ENCODE results near the gene ANKRD44.
"Not testable (repeated sequence)": the region's sequence is repeated elsewhere in the genome, so short reads cannot be mapped to it uniquely, and the experiment has no call there.

ANKRD44 gene

DNA sequence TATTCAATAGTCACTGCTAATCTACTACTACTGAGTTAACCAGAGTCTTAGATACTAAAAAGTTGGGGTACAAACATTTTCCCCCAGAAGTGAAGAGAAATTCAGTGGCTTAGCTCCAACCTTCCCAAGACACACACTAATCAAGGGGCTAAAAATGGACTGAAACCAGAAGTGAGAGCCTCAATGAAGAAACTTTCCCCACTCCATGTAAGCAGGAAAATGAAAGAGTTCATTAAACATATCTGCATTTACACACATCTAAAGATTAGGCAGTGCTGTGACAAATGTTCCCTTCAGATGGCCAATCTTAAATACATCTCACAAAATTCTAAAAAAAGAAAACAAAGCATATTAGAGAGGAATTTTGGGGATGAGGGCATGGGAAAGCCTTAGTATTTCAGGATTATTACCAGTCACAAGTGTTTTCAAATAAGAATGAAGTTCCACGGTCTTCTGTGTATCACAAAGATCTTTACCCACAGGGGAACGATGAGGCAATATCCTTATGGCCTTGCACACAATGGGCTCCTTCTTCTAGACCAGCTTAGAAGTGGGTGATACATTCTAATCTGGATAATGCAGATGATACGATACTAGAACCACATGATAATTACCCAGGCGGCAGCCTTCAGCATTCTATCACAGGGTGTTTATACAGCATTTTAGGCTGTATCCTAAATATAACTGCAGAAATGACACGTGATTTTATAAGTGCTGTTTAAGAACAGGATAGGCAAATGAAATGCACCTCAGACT is 17.1 kb downstream of the ANKRD44 start:
- peak; percentile 34 for ATAC-seq (ENCODE audit: low read depth)
- H3K4me3 Mint-ChIP-seq = peak overlapping the region; percentile 81
- H3K27ac Mint-ChIP-seq = peak overlapping the region; percentile 87
- peaks cover 64% of the 10 kb centered on the region for H3K4me1 Mint-ChIP-seq
- no peak for DNase-seq (ENCODE audit: low spot score in 2 of 2)
- no peaks in the 10 kb centered on the region for H3K27me3 Mint-ChIP-seq
- H3K36me3 Mint-ChIP-seq = peaks cover 27% of the 10 kb centered on the region
- peaks cover 3% of the 10 kb centered on the region for H3K9me3 Mint-ChIP-seq

DNA sequence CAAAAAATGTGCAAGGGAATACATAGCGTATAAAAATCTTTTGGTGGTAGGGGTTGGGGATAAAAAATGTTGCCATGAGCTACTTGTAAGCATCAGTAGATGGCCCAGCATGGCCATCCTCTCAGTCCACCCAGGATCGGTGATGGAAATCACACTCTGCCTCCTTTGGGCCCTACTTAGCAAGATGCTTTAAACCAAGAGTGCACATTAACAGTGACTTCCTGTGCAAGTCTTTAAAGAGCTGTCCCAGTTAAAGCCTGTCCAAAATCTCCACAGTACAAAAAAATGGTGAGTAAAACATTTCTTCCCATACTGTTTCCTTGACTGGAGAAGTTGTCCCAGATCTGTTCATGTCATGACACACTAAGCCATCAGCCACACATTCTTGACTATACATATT is 18.0 kb downstream of the ANKRD44 start:
- no peak for DNase-seq (ENCODE audit: low spot score in 2 of 2)
- peak; percentile 23 for ATAC-seq (ENCODE audit: low read depth)
- H3K27ac Mint-ChIP-seq = peak overlapping the region; percentile 87
- H3K4me1 Mint-ChIP-seq = peaks cover 62% of the 10 kb centered on the region
- H3K4me3 Mint-ChIP-seq = peak overlapping the region; percentile 81
- peaks cover 20% of the 10 kb centered on the region for H3K36me3 Mint-ChIP-seq
- H3K27me3 Mint-ChIP-seq = no peaks in the 10 kb centered on the region
- H3K9me3 Mint-ChIP-seq = peaks cover 3% of the 10 kb centered on the region

DNA sequence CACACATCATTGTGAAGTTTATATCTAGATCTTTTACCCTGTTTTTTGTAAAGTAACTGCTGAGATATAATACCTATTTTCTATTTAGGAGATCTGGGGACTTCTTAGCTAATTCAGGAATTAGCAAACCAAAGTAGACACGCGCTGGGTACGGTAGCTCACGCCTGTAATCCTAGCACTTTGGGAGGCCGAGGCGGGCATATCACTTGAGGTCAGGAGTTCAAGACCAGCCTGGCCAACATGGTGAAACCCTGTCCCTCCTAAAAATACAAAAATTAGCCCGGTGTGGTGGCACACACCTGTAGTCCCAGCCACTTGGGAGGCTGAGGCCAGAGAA is 23.0 kb downstream of the ANKRD44 start:
- Mint-ChIP-seq H3K27ac (peak overlapping the region; percentile 92), H3K4me3 (peak overlapping the region; percentile 72), H3K4me1 (peaks cover 51% of the 10 kb centered on the region), H3K36me3 (peaks cover 24% of the 10 kb centered on the region)
- not testable (repeated sequence) for H3K9me3 Mint-ChIP-seq; H3K27me3 Mint-ChIP-seq; ATAC-seq (ENCODE audit: low read depth); DNase-seq (ENCODE audit: low spot score in 2 of 2)

DNA sequence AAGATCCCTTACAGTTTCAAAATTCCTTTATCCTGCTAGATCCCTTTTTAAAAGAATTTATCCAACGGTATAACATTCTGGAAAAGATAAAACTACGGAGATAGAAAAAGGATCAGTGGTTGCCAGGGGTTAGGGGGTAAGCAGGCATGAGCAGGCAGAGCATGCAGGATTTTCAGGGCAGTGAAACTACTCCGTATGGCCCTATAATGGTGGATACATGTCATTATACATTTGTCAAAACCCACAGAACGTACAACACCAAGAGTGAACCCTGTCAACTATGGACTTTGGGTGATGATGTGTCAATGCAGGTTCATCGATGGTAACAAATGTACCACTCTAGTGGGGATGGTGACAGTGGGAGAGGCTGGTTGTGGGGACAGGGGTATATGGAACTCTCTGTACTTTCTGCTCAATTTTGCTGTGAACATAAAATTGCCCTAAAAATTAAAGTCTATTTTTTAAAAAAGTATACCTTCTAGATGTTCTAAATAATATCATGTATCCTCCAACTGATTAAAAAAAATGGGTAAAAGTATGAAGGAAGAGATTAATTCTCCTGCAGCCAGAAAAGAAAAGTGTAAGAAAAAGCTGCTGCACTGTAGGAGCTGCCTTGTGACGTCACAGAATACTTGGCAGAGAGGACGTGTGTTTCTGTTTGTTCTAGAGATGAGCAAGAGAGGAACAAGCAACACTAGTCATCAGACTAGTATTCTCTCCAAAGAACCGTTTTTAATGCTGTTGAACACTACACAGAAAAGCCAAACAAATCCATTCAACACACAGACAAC is 23.6 kb downstream of the ANKRD44 start:
- H3K4me1 Mint-ChIP-seq = peaks cover 49% of the 10 kb centered on the region
- H3K27ac Mint-ChIP-seq = peak overlapping the region; percentile 92
- peak overlapping the region; percentile 72 for H3K4me3 Mint-ChIP-seq
- no peak for DNase-seq (ENCODE audit: low spot score in 2 of 2)
- H3K27me3 Mint-ChIP-seq = no peaks in the 10 kb centered on the region
- peaks cover 3% of the 10 kb centered on the region for H3K9me3 Mint-ChIP-seq
- peaks cover 22% of the 10 kb centered on the region for H3K36me3 Mint-ChIP-seq
- ATAC-seq (ENCODE audit: low read depth) = peak; percentile 99

DNA sequence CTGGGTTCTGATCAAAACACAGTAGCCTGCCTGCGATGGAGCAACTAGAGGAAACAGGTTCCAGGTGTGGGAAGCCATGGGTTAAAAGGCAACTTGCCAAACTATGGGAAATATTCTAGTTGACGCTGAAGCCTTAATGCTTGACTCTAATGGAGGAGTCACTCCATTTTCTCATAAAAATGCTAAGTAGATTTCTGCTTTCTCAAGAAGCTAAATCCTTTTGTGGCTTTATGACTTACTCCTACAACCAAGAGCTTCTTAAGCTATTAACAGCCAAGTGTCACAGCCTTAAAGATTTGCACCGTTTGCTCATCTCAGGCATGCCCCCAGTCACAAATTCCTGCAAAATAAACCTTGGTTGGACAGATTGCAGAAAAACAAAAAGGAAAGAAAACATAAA is 25.2 kb downstream of the ANKRD44 start:
- Mint-ChIP-seq H3K27me3 (no peaks in the 10 kb centered on the region), H3K9me3 (no peaks in the 10 kb centered on the region), H3K4me1 (peaks cover 57% of the 10 kb centered on the region), H3K27ac (peak overlapping the region; percentile 14), H3K4me3 (no peak overlapping the region), H3K36me3 (peaks cover 19% of the 10 kb centered on the region)
- DNase-seq (ENCODE audit: low spot score in 2 of 2) = no peak
- no peak for ATAC-seq (ENCODE audit: low read depth)

GRCh38 chr2:197284956-197285355 is 25.6 kb downstream of the ANKRD44 start:
- no peaks in the 10 kb centered on the region for H3K27me3 Mint-ChIP-seq
- peaks cover 57% of the 10 kb centered on the region for H3K4me1 Mint-ChIP-seq
- H3K4me3 Mint-ChIP-seq = no peak overlapping the region
- H3K9me3 Mint-ChIP-seq = no peaks in the 10 kb centered on the region
- ATAC-seq (ENCODE audit: low read depth) = no peak
- DNase-seq (ENCODE audit: low spot score in 2 of 2) = no peak
- H3K27ac Mint-ChIP-seq = no peak overlapping the region
- peaks cover 16% of the 10 kb centered on the region for H3K36me3 Mint-ChIP-seq

- peak overlapping the region; percentile 8 for H3K4me3 Mint-ChIP-seq
- DNase-seq (ENCODE audit: low spot score in 2 of 2) = no peak
- H3K4me1 Mint-ChIP-seq = peaks cover 62% of the 10 kb centered on the region
- no peaks in the 10 kb centered on the region for H3K27me3 Mint-ChIP-seq
- peaks cover 19% of the 10 kb centered on the region for H3K36me3 Mint-ChIP-seq
- H3K9me3 Mint-ChIP-seq = no peaks in the 10 kb centered on the region
- H3K27ac Mint-ChIP-seq = peak overlapping the region; percentile 80
- peak; percentile 66 for ATAC-seq (ENCODE audit: low read depth)
These were observed 29.2 kb downstream of the ANKRD44 start for GRCh38 chr2:197281421-197281820.

GRCh38 chr2:197280015-197280702 is 30.4 kb downstream of the ANKRD44 start:
- Mint-ChIP-seq H3K36me3 (peaks cover 19% of the 10 kb centered on the region), H3K4me1 (peaks cover 62% of the 10 kb centered on the region), H3K27me3 (no peaks in the 10 kb centered on the region), H3K4me3 (peak overlapping the region; percentile 24), H3K27ac (peak overlapping the region; percentile 80), H3K9me3 (no peaks in the 10 kb centered on the region)
- DNase-seq (ENCODE audit: low spot score in 2 of 2) (no peak), ATAC-seq (ENCODE audit: low read depth) (peak; percentile 62)

GRCh38 chr2:197278799-197279763 is 31.5 kb downstream of the ANKRD44 start:
- peaks cover 68% of the 10 kb centered on the region for H3K4me1 Mint-ChIP-seq
- H3K36me3 Mint-ChIP-seq = peaks cover 19% of the 10 kb centered on the region
- no peaks in the 10 kb centered on the region for H3K27me3 Mint-ChIP-seq
- no peaks in the 10 kb centered on the region for H3K9me3 Mint-ChIP-seq
- no peak for ATAC-seq (ENCODE audit: low read depth)
- H3K27ac Mint-ChIP-seq = peak overlapping the region; percentile 80
- DNase-seq (ENCODE audit: low spot score in 2 of 2) = no peak
- H3K4me3 Mint-ChIP-seq = peak overlapping the region; percentile 24

DNA sequence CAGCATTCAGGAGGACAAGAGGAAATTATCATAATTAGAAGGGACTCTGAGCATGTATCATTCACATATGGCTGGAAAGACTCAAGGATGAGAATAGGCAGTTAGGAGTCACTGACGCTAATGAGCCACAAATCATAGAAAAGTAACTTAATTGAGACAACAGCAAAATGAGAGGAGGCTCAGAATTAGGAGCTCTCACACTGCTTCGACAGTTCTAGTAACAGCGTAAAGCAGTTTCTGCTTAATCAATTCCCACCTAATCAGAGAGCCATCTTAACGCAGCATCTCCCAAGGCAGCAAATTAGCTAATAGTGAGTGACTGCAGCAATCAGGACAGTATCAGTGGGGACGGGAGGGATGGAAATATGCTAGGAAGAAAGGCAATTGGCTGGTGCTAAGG is 32.8 kb downstream of the ANKRD44 start:
- Mint-ChIP-seq H3K4me3 (peak overlapping the region; percentile 9), H3K4me1 (peaks cover 64% of the 10 kb centered on the region), H3K36me3 (peaks cover 22% of the 10 kb centered on the region), H3K9me3 (no peaks in the 10 kb centered on the region), H3K27ac (peak overlapping the region; percentile 80), H3K27me3 (no peaks in the 10 kb centered on the region)
- DNase-seq (ENCODE audit: low spot score in 2 of 2) (no peak), ATAC-seq (ENCODE audit: low read depth) (no peak)

GRCh38 chr2:197276156-197276555 is 34.4 kb downstream of the ANKRD44 start:
- Mint-ChIP-seq H3K27ac (peak overlapping the region; percentile 65), H3K36me3 (peaks cover 19% of the 10 kb centered on the region), H3K9me3 (no peaks in the 10 kb centered on the region), H3K27me3 (no peaks in the 10 kb centered on the region), H3K4me1 (peaks cover 53% of the 10 kb centered on the region), H3K4me3 (no peak overlapping the region)
- DNase-seq (ENCODE audit: low spot score in 2 of 2) (no peak), ATAC-seq (ENCODE audit: low read depth) (no peak)

DNA sequence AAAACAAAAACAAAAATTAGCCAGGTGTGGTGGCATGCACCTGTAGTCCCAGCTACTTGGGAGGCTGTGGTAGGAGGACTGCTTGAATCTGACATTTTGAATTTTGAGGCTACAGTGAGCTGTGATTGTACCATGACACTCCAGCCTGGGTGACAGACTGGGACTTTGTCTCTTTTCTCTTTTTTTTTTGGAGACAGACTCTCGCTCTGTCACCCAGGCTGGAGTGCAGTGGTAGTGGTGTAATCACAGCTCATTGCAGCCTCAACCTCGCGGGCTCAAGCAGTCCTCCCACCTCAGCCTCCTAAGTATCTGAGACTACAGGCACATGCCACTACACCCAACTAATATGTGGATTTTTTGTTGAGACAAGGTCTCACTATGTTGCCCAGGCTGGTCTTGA is 35.6 kb downstream of the ANKRD44 start:
- Mint-ChIP-seq H3K9me3 (no peaks in the 10 kb centered on the region), H3K36me3 (peaks cover 15% of the 10 kb centered on the region), H3K27ac (peak overlapping the region; percentile 77), H3K27me3 (no peaks in the 10 kb centered on the region), H3K4me1 (peaks cover 52% of the 10 kb centered on the region), H3K4me3 (no peak overlapping the region)
- DNase-seq (ENCODE audit: low spot score in 2 of 2) = no peak
- ATAC-seq (ENCODE audit: low read depth) = no peak

DNA sequence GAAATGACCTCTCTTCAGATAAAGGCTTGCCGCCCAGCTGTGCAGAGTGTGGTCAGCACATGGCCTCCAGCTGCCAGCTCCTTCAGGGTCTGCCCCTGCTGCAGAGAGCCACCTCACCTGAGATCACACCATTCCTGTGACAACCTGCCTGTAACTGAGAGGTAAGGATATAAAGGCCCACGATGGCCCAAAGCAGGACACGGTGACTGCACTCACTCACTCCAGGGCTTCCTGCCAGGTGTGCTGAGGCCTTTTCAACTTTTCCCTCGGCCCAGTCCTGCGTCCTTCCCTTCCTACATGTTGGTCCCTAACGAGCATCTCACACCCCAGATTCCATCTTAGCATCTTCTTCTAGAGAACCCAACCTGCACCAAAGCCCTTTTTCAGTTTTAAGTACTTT is 36.2 kb downstream of the ANKRD44 start:
- peak overlapping the region; percentile 77 for H3K27ac Mint-ChIP-seq
- DNase-seq (ENCODE audit: low spot score in 2 of 2) = no peak
- peaks cover 52% of the 10 kb centered on the region for H3K4me1 Mint-ChIP-seq
- H3K4me3 Mint-ChIP-seq = no peak overlapping the region
- peaks cover 11% of the 10 kb centered on the region for H3K36me3 Mint-ChIP-seq
- no peak for ATAC-seq (ENCODE audit: low read depth)
- H3K27me3 Mint-ChIP-seq = no peaks in the 10 kb centered on the region
- H3K9me3 Mint-ChIP-seq = no peaks in the 10 kb centered on the region

All from memory B cell (primary cell).